ENCODE results near the gene TRIP12. TPM values are rescaled to one million over a fixed set of nuclear protein-coding genes. Genes with fewer than 3 reads are reported as not detected.
A peak's percentile ranks its signal among the peaks of the same experiment; 100 is the strongest.

TRIP12 gene
- total RNA-seq, 1 donor: 210 TPM

- DNase-seq (ENCODE audit: low read depth): peak; percentile 50
- TF ChIP-seq CTCF (IDR thresholded peaks at IDR 0.05; ENCODE audit: insufficient read depth, low read length): no peak
- peak overlapping the region; percentile 91 for H3K4me3 ChIP-seq (ENCODE audit: low read depth, low read length)
These were observed 513 bp downstream of the TRIP12 start for GRCh38 chr2:229921101-229921891.

- H3K4me3 ChIP-seq (ENCODE audit: low read depth, low read length): peak overlapping the region; percentile 91
- DNase-seq (ENCODE audit: low read depth): peak; percentile 25
- no peak for TF ChIP-seq CTCF (IDR thresholded peaks at IDR 0.05; ENCODE audit: insufficient read depth, low read length)
These were observed 1.7 kb downstream of the TRIP12 start for GRCh38 chr2:229920011-229920641.

- H3K4me3 ChIP-seq (ENCODE audit: low read depth, low read length): no peak overlapping the region
- no peak for DNase-seq (ENCODE audit: low read depth)
- TF ChIP-seq CTCF (IDR thresholded peaks at IDR 0.05; ENCODE audit: insufficient read depth, low read length): no peak
These were observed 4.0 kb downstream of the TRIP12 start for GRCh38 chr2:229917793-229918192.

- DNase-seq (ENCODE audit: low read depth): peak; percentile 5
- H3K4me3 ChIP-seq (ENCODE audit: low read depth, low read length): no peak overlapping the region
- no peak for TF ChIP-seq CTCF (IDR thresholded peaks at IDR 0.05; ENCODE audit: insufficient read depth, low read length)
These were observed 7.6 kb downstream of the TRIP12 start for GRCh38 chr2:229914171-229914570.

GRCh38 chr2:229910832-229911412 lies 10.9 kb downstream of the TRIP12 start:
- peak; percentile 16 for TF ChIP-seq CTCF (IDR thresholded peaks at IDR 0.05; ENCODE audit: insufficient read depth, low read length)
- H3K4me3 ChIP-seq (ENCODE audit: low read depth, low read length): no peak overlapping the region
- peak; percentile 7 for DNase-seq (ENCODE audit: low read depth)

- no peak for TF ChIP-seq CTCF (IDR thresholded peaks at IDR 0.05; ENCODE audit: insufficient read depth, low read length)
- DNase-seq (ENCODE audit: low read depth): peak; percentile 6
- no peak overlapping the region for H3K4me3 ChIP-seq (ENCODE audit: low read depth, low read length)
These were observed 11.5 kb downstream of the TRIP12 start for GRCh38 chr2:229910147-229910831.
